Left ventricle myocardium inferior (tissue), 1 donor: ENCODE results near the gene DLL3. TPM values are rescaled to one million over a fixed set of nuclear protein-coding genes. Genes with fewer than 3 reads are reported as not detected.

Experiments used
- DNase-seq: peaks from one replicate; pipeline ENCODE4 v3.0.0-alpha.2; 2020
- H3K27ac ChIP-seq: fragments of 200-600 bp; replicated peaks from 2 replicates; pipeline ENCODE4 v1.8.0; 2021
- H3K27me3 ChIP-seq: fragments of 200-600 bp; 2 replicates; pipeline ENCODE4 v1.8.0; 2021; ENCODE audit warnings: low read depth
- H3K36me3 ChIP-seq: fragments of 200-600 bp; 2 replicates; pipeline ENCODE4 v1.8.0; 2021
- H3K4me1 ChIP-seq: fragments of 200-600 bp; 2 replicates; pipeline ENCODE4 v1.8.0; 2021
- H3K4me3 ChIP-seq: fragments of 200-600 bp; 2 replicates; pipeline ENCODE4 v1.8.0; 2021; ENCODE audit warnings: mild to moderate bottlenecking, moderate library complexity
- H3K9me3 ChIP-seq: fragments of 200-600 bp; replicated peaks from 2 replicates; pipeline ENCODE4 v1.8.0; 2021
- intact Hi-C: fragments of 100-400 bp; cut with micrococcal nuclease; formaldehyde crosslinking; loops from one replicate; pipeline ENCODE4 v1.11.0; 2022
- total RNA-seq: library from RNA; stranded (reverse); fragmentation: NEBNext Ultra II Directional; extraction: Animal tissue kit (Norgen Biotek cat#: 25700); gene quantifications from one replicate; pipeline ENCODE4 v1.2.1, GENCODE V29; 2021
- TF ChIP-seq, protein P1 (sequence below): fragments of 200-600 bp; IDR thresholded peaks from 2 replicates; pipeline ENCODE4 v1.8.0; 2021; ENCODE audit warnings: antibody characterized with exemption, mild to moderate bottlenecking, borderline replicate concordance
- donor health status: DM: no; HTN: yes; CAD: no; lungs with severe emphysema.

DLL3 gene
- total RNA-seq, 1 donor from 2014 or later = not detected

DNA sequence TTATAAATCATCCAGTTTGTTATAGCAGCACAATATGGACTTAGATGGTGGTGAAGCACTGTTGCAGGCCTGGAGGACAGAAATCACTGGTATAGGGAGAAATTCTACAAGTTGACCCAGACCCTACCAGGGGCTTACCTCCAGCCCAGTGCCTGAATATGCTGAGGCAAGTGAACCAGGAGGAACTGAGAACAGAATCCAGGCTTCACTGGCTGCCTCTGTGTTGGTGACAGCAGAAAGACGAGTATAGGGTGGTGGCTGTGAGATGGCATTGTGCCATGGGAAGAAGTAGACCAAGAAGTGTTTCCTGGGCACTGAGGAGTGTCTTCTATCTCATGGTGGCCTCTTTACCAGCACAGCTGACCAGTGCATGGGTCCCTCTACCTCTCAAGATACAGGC lies 57.1 kb downstream of the DLL3 start:
- H3K27me3 ChIP-seq = peaks cover 27% of the 10 kb centered on the region
- TF ChIP-seq, protein P1, sequence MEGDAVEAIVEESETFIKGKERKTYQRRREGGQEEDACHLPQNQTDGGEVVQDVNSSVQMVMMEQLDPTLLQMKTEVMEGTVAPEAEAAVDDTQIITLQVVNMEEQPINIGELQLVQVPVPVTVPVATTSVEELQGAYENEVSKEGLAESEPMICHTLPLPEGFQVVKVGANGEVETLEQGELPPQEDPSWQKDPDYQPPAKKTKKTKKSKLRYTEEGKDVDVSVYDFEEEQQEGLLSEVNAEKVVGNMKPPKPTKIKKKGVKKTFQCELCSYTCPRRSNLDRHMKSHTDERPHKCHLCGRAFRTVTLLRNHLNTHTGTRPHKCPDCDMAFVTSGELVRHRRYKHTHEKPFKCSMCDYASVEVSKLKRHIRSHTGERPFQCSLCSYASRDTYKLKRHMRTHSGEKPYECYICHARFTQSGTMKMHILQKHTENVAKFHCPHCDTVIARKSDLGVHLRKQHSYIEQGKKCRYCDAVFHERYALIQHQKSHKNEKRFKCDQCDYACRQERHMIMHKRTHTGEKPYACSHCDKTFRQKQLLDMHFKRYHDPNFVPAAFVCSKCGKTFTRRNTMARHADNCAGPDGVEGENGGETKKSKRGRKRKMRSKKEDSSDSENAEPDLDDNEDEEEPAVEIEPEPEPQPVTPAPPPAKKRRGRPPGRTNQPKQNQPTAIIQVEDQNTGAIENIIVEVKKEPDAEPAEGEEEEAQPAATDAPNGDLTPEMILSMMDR = no peak
- no peaks in the 10 kb centered on the region for H3K9me3 ChIP-seq
- intact Hi-C loops = no loop called here
- no peak for DNase-seq
- peaks cover 8% of the 10 kb centered on the region for H3K4me1 ChIP-seq
- H3K4me3 ChIP-seq = no peak overlapping the region
- H3K36me3 ChIP-seq = no peaks in the 10 kb centered on the region
- no peak overlapping the region for H3K27ac ChIP-seq

Other genes starting within 250 kb of the DLL3 start
- gene IFNL2, start 230.6 kb upstream of the DLL3 start, total RNA-seq = not detected
- not detected for gene IFNL1, start 202.5 kb upstream of the DLL3 start, total RNA-seq
- gene LRFN1, start 178.1 kb upstream of the DLL3 start, total RNA-seq = 0.08 TPM
- 15.6 TPM for gene GMFG, start 162.9 kb upstream of the DLL3 start, total RNA-seq
- 47.9 TPM for gene SAMD4B, start 156.5 kb upstream of the DLL3 start, total RNA-seq
- 33.2 TPM for gene PAF1, start 107.8 kb upstream of the DLL3 start, total RNA-seq
- 25.7 TPM for gene MED29, start 107.6 kb upstream of the DLL3 start, total RNA-seq
- 34.8 TPM for gene ZFP36, start 92.1 kb upstream of the DLL3 start, total RNA-seq
- 14.1 TPM for gene PLEKHG2, start 86.3 kb upstream of the DLL3 start, total RNA-seq
- gene RPS16, start 63.0 kb upstream of the DLL3 start, total RNA-seq = 1,107 TPM
- 91.4 TPM for gene SUPT5H, start 53.4 kb upstream of the DLL3 start, total RNA-seq
- 73.8 TPM for gene TIMM50, start 18.1 kb upstream of the DLL3 start, total RNA-seq
- gene SELENOV, start 16.2 kb downstream of the DLL3 start, total RNA-seq = not detected
- 2.1 TPM for gene EID2B, start 33.9 kb downstream of the DLL3 start, total RNA-seq
- gene EID2, start 41.2 kb downstream of the DLL3 start, total RNA-seq = 9.8 TPM
- gene LGALS13, start 103.6 kb downstream of the DLL3 start, total RNA-seq = not detected
- not detected for gene LGALS16, start 157.0 kb downstream of the DLL3 start, total RNA-seq
- not detected for gene LGALS14, start 205.5 kb downstream of the DLL3 start, total RNA-seq
- gene CLC, start 239.1 kb downstream of the DLL3 start, total RNA-seq = not detected